Activated CD8-positive, alpha-beta memory T cell treated with anti-CD3 and anti-CD28 coated beads, Interleukin-2, amount 10 ng/mL, durations not matched to agents 7 days and 5 days (primary cell): ENCODE data around the gene LIPG. TPM values are rescaled to one million over a fixed set of nuclear protein-coding genes. Genes with fewer than 3 reads are reported as not detected.
A peak's percentile ranks its signal among the peaks of the same experiment; 100 is the strongest.
"Not testable (repeated sequence)": the region's sequence is repeated elsewhere in the genome, so short reads cannot be mapped to it uniquely, and the experiment has no call there.

Source experiments
- ATAC-seq: fragments of 150-1000 bp; cut with Tn5 transposase; one replicate; pipeline ENCODE4 v1.10.0; 2021; ENCODE audit warnings: moderate library complexity
- CTCF ChIA-PET: fragments of 350-600 bp; sonication (Branson Sonifier 250); formaldehyde crosslinking; loops from one replicate; lab custom pipeline; 2021; ENCODE audit warnings: antibody characterized with exemption; lab: Charles Lee
- DNase-seq: peaks from one replicate; pipeline ENCODE4 v3.0.0-alpha.2; 2020
- H3K27ac Mint-ChIP-seq: one replicate; pipeline ENCODE4 v1.8.0; 2021; ENCODE audit warnings: mild to moderate bottlenecking, mixed read lengths
- H3K27me3 Mint-ChIP-seq: one replicate; pipeline ENCODE4 v1.8.0; 2021; ENCODE audit warnings: mixed read lengths
- H3K36me3 Mint-ChIP-seq: one replicate; pipeline ENCODE4 v1.8.0; 2021; ENCODE audit warnings: mild to moderate bottlenecking, mixed read lengths
- H3K4me1 Mint-ChIP-seq: one replicate; pipeline ENCODE4 v1.8.0; 2021; ENCODE audit warnings: mixed read lengths
- H3K4me3 Mint-ChIP-seq: one replicate; pipeline ENCODE4 v1.8.0; 2021; ENCODE audit warnings: mild to moderate bottlenecking, moderate library complexity, mixed read lengths
- H3K9me3 Mint-ChIP-seq: one replicate; pipeline ENCODE4 v1.8.0; 2022; ENCODE audit warnings: low read depth, mixed read lengths
- total RNA-seq, 2 experiments: library from RNA; stranded (reverse); gene quantifications; one replicate each; pipeline ENCODE4 v1.2.3, GENCODE V29; 2021

LIPG gene
- under 1 TPM in 1 of 2 experiments, not detected in 1; 0.16 TPM for total RNA-seq

DNA sequence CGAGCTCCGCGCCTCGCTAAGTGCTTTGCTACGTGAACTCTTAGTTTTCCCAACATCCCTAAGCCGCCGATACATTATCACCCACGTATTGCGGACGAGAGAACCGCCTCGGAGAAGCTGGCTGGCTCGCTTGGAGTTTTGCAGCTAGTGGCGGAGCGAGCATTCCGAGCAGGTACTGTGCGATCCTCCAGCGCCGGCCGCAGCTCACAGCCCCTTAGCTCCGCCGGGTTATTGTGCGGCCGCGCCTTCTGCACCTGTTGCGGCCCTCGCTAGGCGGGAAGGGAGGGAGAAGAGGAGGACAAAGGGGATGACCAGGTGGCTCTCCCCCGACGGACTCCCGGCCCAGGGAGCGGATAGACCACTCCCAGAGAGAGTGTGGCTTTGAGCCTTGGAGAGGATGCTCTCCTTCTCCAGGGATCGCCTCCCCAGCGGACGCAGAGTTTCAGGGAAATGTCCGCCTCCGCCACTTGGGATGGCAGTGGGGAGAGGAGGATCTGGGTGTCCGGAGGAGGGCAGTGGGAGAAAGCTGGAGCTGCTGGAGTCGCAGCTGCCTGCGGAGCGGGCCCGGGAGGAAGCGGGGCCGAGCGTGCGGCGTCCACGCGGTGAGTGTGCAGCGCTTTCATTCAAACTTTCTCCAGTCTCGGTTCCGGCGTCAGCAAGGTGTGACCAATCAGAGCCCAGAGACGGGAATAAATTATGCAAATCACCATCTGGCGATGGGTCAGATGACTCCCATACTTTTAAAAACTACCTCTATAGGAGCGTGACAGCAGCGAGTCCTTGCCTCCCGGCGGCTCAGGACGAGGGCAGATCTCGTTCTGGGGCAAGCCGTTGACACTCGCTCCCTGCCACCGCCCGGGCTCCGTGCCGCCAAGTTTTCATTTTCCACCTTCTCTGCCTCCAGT, at the start of gene LIPG:
Gene LIPG (plus strand): TSS at position 769 of the 905 bp plus-strand sequence. CDS start 252 bp downstream, outside the sequence.
- peak; percentile 77 for ATAC-seq
- H3K9me3 Mint-ChIP-seq, result no peaks in the 10 kb centered on the region
- peaks cover 26% of the 10 kb centered on the region for H3K4me1 Mint-ChIP-seq
- CTCF ChIA-PET, result interaction anchor here (1.3 to 2.2 kb wide), 3 partner anchors 166 to 300 kb away, joined by 3 to 11 read pairs (median 4); no protein-coding TSS in a partner anchor
- H3K27me3 Mint-ChIP-seq, result peaks cover 85% of the 10 kb centered on the region
- no peaks in the 10 kb centered on the region for H3K36me3 Mint-ChIP-seq
- no peak within 1 kb of the TSS for H3K27ac Mint-ChIP-seq
- peak; percentile 63 for DNase-seq
- peak within 1 kb of the TSS; percentile 34 for H3K4me3 Mint-ChIP-seq

DNA sequence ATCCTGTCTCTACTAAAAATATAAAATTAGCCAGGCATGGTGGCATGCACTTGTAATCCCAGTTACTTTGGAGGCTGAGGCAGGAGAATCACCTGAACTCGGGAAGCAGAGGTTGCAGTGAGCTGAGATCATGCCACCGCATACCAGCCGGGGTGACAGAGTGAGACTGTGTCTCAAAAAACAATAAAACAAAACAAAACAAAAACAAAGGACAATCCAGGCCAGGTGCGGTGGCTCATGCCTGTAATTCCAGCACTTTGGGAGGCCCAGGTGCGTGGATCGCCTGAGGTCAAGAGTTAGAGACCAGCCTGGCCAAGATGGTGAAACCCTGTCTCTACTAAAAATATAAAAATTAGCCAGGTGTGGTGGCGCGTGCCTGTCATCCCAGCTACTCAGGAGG, 49.0 kb upstream of the LIPG start:
- DNase-seq, H3K4me3 Mint-ChIP-seq, H3K36me3 Mint-ChIP-seq, H3K4me1 Mint-ChIP-seq, ATAC-seq, CTCF ChIA-PET, H3K27ac Mint-ChIP-seq, H3K9me3 Mint-ChIP-seq: not testable (repeated sequence)
- peaks cover 10% of the 10 kb centered on the region for H3K27me3 Mint-ChIP-seq

- CTCF ChIA-PET, result interaction anchor here (1.4 to 4.7 kb wide), 2 partner anchors 22 to 346 kb away, joined by 3 to 36 read pairs; no protein-coding TSS in a partner anchor
- Mint-ChIP-seq H3K4me3 (no peak overlapping the region), H3K9me3 (no peaks in the 10 kb centered on the region), H3K4me1 (no peaks in the 10 kb centered on the region), H3K27ac (no peak overlapping the region), H3K27me3 (peaks cover 5% of the 10 kb centered on the region), H3K36me3 (no peaks in the 10 kb centered on the region)
- ATAC-seq (no peak), DNase-seq (no peak)
Measured at GRCh38 chr18:49514577-49514976, 47.3 kb upstream of the LIPG start.

GRCh38 chr18:49515003-49515402, 46.9 kb upstream of the LIPG start:
- not testable (repeated sequence) for H3K27me3 Mint-ChIP-seq, H3K4me3 Mint-ChIP-seq, H3K36me3 Mint-ChIP-seq, H3K9me3 Mint-ChIP-seq, ATAC-seq, DNase-seq, H3K4me1 Mint-ChIP-seq, H3K27ac Mint-ChIP-seq
- CTCF ChIA-PET, result interaction anchor here (1.4 to 4.7 kb wide), 2 partner anchors 22 to 345 kb away, joined by 3 to 36 read pairs; no protein-coding TSS in a partner anchor

DNA sequence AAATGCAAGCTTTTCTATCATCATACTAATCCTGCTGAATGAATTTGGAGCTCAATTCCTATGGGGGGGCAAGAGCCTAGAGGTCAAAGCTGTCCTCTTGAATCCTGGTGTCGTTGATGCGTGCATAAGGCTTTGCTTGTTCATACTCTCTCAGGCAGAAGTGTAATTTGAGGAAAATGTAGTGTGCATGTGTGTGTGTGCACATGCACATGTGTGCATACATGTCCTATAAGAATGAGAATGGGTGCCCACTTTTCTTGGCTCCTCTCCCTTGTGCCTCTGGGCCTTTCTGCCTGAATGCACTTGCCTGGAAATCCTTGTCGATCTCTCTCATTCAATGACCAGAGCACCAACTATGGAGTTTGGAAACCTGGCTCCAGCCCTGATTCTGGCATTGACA, 46.3 kb upstream of the LIPG start:
- Mint-ChIP-seq H3K9me3 (no peaks in the 10 kb centered on the region), H3K4me1 (no peaks in the 10 kb centered on the region), H3K27me3 (peaks cover 5% of the 10 kb centered on the region), H3K27ac (no peak overlapping the region), H3K36me3 (no peaks in the 10 kb centered on the region), H3K4me3 (no peak overlapping the region)
- CTCF ChIA-PET, result interaction anchor here (1.4 to 4.7 kb wide), 2 partner anchors 21 to 345 kb away, joined by 3 to 36 read pairs; no protein-coding TSS in a partner anchor
- ATAC-seq, result no peak
- DNase-seq, result no peak

GRCh38 chr18:49517483-49517882, 44.4 kb upstream of the LIPG start:
- H3K36me3 Mint-ChIP-seq, result no peaks in the 10 kb centered on the region
- peaks cover 3% of the 10 kb centered on the region for H3K27me3 Mint-ChIP-seq
- no peak for ATAC-seq
- DNase-seq, result no peak
- CTCF ChIA-PET, result interaction anchor here (4.7 kb wide), 1 partner anchor 343 kb away, joined by 36 read pairs; no protein-coding TSS in a partner anchor
- H3K4me1 Mint-ChIP-seq, result no peaks in the 10 kb centered on the region
- no peak overlapping the region for H3K4me3 Mint-ChIP-seq
- H3K9me3 Mint-ChIP-seq, result no peaks in the 10 kb centered on the region
- no peak overlapping the region for H3K27ac Mint-ChIP-seq

- Mint-ChIP-seq H3K27ac (no peak overlapping the region), H3K4me3 (no peak overlapping the region), H3K27me3 (peaks cover 3% of the 10 kb centered on the region), H3K9me3 (no peaks in the 10 kb centered on the region), H3K4me1 (no peaks in the 10 kb centered on the region), H3K36me3 (no peaks in the 10 kb centered on the region)
- ATAC-seq (no peak), DNase-seq (no peak)
- CTCF ChIA-PET, result interaction anchor here (2.3 kb wide), 1 partner anchor 9 kb away, joined by 7 read pairs; no protein-coding TSS in a partner anchor
Measured at GRCh38 chr18:49519101-49519971, 42.5 kb upstream of the LIPG start.

DNA sequence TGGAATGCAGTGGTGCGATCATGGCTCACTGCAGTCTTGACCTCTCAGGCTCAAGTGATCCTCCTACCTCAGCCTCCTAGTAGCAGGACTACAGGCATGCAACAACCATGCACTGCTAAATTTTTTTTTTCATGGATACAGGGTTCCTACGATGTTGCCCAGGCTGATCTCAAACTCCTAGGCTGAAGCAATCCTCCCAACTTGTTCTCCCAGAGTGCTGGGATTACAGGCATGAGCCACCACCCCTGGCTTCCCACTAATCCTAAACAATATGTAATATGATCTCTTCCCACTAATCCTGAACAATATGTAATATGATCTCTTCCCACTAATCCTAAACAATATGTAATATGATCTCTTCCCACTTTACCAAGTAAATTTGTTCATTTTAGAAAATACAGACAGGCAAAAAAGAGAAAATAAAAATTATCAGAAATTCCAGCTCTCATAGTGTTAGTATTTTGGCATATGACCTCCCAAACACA, 41.2 kb upstream of the LIPG start:
- Mint-ChIP-seq H3K9me3 (no peaks in the 10 kb centered on the region), H3K4me3 (no peak overlapping the region), H3K4me1 (no peaks in the 10 kb centered on the region), H3K36me3 (no peaks in the 10 kb centered on the region), H3K27me3 (peaks cover 3% of the 10 kb centered on the region), H3K27ac (no peak overlapping the region)
- no peak for DNase-seq
- ATAC-seq, result no peak
- CTCF ChIA-PET, result interaction anchor here (2.3 kb wide), 1 partner anchor 10 kb away, joined by 7 read pairs; no protein-coding TSS in a partner anchor

DNA sequence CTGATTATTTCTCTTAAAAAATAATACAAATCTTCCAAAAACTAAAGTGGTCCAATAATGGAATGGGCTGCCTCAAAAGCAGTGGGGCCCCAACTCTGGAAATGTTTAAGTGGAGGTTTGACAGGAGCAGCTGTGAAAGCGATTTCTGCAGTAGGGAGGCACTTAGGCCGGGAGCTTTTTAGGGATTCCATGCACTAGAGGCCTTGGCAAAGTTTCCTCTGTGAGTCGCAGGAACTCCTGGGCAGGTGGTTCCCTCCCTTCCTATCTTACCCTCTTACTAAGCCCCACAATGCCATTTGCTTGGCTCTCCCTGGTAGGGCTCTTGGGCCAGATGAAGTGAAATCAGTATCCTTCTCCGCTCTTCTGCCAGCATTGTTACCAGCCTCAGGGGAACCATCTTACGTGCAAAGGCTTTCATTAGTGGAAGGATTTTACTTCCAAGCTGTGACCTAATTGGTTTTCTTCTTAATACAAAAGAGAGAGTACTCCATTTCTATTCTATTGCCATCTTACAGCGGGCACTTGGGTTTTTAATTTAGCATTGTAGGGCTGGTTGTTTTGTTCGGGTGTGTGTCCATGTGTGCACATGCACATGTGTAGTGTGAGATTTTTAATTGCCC, 40.5 kb upstream of the LIPG start:
- Mint-ChIP-seq H3K9me3 (no peaks in the 10 kb centered on the region), H3K4me1 (no peaks in the 10 kb centered on the region), H3K27me3 (peaks cover 3% of the 10 kb centered on the region), H3K27ac (no peak overlapping the region), H3K4me3 (no peak overlapping the region), H3K36me3 (no peaks in the 10 kb centered on the region)
- ATAC-seq (no peak), DNase-seq (no peak)
- CTCF ChIA-PET, result no interaction called here

- H3K4me3 Mint-ChIP-seq, H3K36me3 Mint-ChIP-seq, CTCF ChIA-PET, DNase-seq, H3K27me3 Mint-ChIP-seq, H3K9me3 Mint-ChIP-seq, ATAC-seq, H3K4me1 Mint-ChIP-seq, H3K27ac Mint-ChIP-seq: not testable (repeated sequence)
Measured at GRCh38 chr18:49523580-49524093, 38.2 kb upstream of the LIPG start.

DNA sequence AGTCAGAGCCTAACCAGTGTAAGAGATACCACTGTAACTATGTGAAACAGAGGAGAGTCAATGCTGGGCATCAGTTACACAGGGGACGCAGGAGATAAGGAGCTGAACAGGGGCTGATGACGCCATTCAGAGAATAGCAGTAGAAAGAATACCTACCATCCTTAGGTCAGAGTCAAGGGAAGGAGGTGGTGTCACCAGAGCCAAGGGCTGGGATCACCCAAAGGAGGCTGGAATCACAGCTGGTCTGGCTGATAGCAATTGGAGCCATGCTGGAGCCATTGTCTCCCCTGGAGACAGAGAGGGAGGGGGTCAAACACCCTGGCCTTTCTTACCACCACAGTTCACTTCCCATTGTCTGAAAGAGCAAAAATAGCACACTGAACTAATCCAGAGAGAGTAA, 37.5 kb upstream of the LIPG start:
- Mint-ChIP-seq H3K27ac (no peak overlapping the region), H3K9me3 (no peaks in the 10 kb centered on the region), H3K27me3 (peaks cover 5% of the 10 kb centered on the region), H3K36me3 (no peaks in the 10 kb centered on the region), H3K4me3 (no peak overlapping the region), H3K4me1 (no peaks in the 10 kb centered on the region)
- ATAC-seq (no peak), DNase-seq (no peak)
- CTCF ChIA-PET, result no interaction called here

DNA sequence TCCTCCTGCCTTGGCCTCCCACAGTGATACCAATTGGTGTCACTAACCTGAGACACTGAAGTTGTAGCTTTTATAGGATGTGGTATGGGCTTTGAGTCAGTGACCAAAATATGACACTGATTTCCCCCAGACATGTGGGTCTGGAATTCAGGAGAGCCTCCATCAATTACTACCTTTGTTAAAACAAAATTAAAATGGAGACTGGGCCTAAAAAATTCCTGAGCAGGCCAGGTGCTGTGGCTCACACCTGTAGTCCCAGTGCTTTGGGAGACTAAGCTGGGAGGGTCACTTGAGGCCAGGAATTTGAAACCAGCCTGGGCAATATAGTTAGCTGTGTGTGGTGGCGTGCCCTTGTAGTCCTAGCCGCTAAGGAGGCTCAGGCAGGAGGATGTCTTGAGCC, 36.9 kb upstream of the LIPG start:
- DNase-seq (no peak), ATAC-seq (no peak)
- Mint-ChIP-seq H3K27me3 (peaks cover 5% of the 10 kb centered on the region), H3K27ac (no peak overlapping the region), H3K36me3 (no peaks in the 10 kb centered on the region), H3K4me1 (no peaks in the 10 kb centered on the region), H3K9me3 (no peaks in the 10 kb centered on the region), H3K4me3 (no peak overlapping the region)
- CTCF ChIA-PET, result no interaction called here
